Measurements from ENCODE around the gene ALDH4A1.

Gene ALDH4A1

DNA sequence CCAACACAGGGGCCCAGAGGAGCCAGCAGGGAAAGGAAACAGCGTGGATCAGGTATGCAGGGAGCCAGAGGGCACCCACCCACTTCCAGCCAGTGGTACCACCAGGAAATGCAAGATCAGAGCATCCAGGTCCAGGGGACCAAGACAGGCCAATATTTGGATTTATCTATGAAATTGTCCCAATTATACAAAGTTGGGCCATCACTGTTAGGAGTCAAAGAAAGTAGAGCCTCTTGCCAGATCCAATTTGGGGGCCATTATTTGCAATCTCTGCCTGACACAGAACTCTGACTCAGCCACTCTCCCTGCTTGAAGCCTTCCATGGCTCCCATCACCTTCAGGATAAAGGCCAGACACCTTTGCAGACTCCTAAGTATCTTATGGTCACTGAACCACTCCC, 21.8 kb downstream of the ALDH4A1 start:
- Histone ChIP-seq H3K36me3 (no peaks in the 10 kb centered on the region), H3K4me3 (ENCODE audit: low read depth, low read length) (no peak overlapping the region), H3K4me1 (0 out of 2 replicates have a peak, but pooled peaks cover 2% of the 10 kb centered on the region), H3K27me3 (no peaks in the 10 kb centered on the region), H3K9me3 (no peaks in the 10 kb centered on the region)
- no peak for DNase-seq
- TF ChIP-seq, protein P1, sequence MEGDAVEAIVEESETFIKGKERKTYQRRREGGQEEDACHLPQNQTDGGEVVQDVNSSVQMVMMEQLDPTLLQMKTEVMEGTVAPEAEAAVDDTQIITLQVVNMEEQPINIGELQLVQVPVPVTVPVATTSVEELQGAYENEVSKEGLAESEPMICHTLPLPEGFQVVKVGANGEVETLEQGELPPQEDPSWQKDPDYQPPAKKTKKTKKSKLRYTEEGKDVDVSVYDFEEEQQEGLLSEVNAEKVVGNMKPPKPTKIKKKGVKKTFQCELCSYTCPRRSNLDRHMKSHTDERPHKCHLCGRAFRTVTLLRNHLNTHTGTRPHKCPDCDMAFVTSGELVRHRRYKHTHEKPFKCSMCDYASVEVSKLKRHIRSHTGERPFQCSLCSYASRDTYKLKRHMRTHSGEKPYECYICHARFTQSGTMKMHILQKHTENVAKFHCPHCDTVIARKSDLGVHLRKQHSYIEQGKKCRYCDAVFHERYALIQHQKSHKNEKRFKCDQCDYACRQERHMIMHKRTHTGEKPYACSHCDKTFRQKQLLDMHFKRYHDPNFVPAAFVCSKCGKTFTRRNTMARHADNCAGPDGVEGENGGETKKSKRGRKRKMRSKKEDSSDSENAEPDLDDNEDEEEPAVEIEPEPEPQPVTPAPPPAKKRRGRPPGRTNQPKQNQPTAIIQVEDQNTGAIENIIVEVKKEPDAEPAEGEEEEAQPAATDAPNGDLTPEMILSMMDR (IDR thresholded peaks at IDR 0.05; ENCODE audit: low read depth, low read length): no peak

GRCh38 chr1:18879791-18880309, 22.5 kb downstream of the ALDH4A1 start:
- TF ChIP-seq, protein P1 (IDR thresholded peaks at IDR 0.05; ENCODE audit: low read depth, low read length): no peak
- Histone ChIP-seq H3K9me3 (no peaks in the 10 kb centered on the region), H3K4me3 (ENCODE audit: low read depth, low read length) (no peak overlapping the region), H3K36me3 (no peaks in the 10 kb centered on the region), H3K4me1 (0 out of 2 replicates have a peak, but pooled peaks cover 2% of the 10 kb centered on the region), H3K27me3 (no peaks in the 10 kb centered on the region)
- DNase-seq: peak; percentile 39

- Histone ChIP-seq H3K9me3 (no peaks in the 10 kb centered on the region), H3K27me3 (no peaks in the 10 kb centered on the region), H3K4me3 (ENCODE audit: low read depth, low read length) (no peak overlapping the region), H3K36me3 (no peaks in the 10 kb centered on the region), H3K4me1 (0 out of 2 replicates have a peak, but pooled peaks cover 2% of the 10 kb centered on the region)
- TF ChIP-seq, protein P1 (IDR thresholded peaks at IDR 0.05; ENCODE audit: low read depth, low read length): no peak
- DNase-seq: no peak
Observed at GRCh38 chr1:18879215-18879790, 23.1 kb downstream of the ALDH4A1 start.

DNA sequence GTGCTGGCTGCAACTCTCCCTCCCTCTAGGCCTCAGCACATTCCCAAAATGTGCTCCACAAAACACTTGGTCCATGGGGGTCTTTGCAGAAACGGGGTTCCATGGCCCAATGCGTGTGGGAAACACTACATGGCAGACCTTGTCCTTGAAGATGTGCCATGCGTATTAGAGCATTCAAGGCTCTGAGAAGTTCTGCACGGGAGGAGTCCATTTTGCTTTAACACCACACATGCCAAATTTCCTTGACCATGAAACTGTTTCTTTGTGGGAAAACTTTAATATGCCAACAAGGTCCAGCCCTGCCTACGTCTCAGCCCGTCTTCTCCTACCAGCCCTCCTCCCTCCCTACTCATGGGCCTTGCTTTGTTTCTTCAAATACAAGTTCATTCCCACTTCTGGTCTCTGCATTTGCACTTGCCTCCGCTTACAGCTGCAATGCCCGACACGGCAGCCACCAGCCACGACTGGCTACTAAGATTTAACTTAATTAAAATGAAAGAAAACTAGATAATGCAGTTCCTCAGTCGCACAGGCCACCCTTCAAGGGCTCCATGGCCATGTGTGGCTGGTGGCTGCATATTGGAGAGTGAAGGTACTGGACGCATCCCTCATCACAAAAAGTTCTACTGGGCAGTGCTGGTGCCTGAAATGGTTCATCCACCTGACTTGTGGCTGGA, 23.7 kb downstream of the ALDH4A1 start:
- Histone ChIP-seq H3K4me3 (ENCODE audit: low read depth, low read length) (no peak overlapping the region), H3K36me3 (no peaks in the 10 kb centered on the region), H3K27me3 (no peaks in the 10 kb centered on the region), H3K9me3 (no peaks in the 10 kb centered on the region), H3K4me1 (0 out of 2 replicates have a peak, but pooled peaks cover 2% of the 10 kb centered on the region)
- peak; percentile 36 for DNase-seq
- TF ChIP-seq, protein P1 (IDR thresholded peaks at IDR 0.05; ENCODE audit: low read depth, low read length): no peak

DNA sequence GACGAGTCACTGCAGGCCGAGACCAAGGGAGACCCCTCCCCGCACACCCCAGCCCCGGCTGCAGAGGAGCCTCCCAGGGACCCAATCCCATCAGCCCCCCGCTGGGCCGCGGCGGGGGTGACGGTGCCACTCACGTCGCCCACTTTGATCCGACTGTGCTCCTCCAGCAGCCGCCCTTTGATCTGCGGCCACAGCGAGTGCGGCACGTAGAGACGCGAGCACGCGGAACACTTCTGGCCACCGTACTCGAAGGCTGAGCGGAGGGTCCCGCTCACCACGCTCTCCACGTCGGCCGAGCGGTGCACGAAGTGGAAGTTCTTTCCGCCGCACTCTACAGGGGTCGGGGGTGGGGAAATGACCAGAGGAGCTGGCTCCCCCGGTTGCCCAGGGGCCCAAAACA, 25.1 kb downstream of the ALDH4A1 start:
- Histone ChIP-seq H3K4me3 (ENCODE audit: low read depth, low read length) (no peak overlapping the region), H3K4me1 (0 out of 2 replicates have a peak, but pooled peaks cover 2% of the 10 kb centered on the region), H3K36me3 (no peaks in the 10 kb centered on the region), H3K27me3 (no peaks in the 10 kb centered on the region), H3K9me3 (no peaks in the 10 kb centered on the region)
- DNase-seq: no peak
- TF ChIP-seq, protein P1 (IDR thresholded peaks at IDR 0.05; ENCODE audit: low read depth, low read length): no peak

- TF ChIP-seq, protein P1 (IDR thresholded peaks at IDR 0.05; ENCODE audit: low read depth, low read length): no peak
- no peaks in the 10 kb centered on the region for H3K27me3 ChIP-seq
- no peaks in the 10 kb centered on the region for H3K9me3 ChIP-seq
- no peak for DNase-seq
- no peak overlapping the region for H3K4me3 ChIP-seq (ENCODE audit: low read depth, low read length)
- 0 out of 2 replicates have a peak, but pooled peaks cover 2% of the 10 kb centered on the region for H3K4me1 ChIP-seq
- no peaks in the 10 kb centered on the region for H3K36me3 ChIP-seq
Observed at GRCh38 chr1:18876210-18876609, 26.1 kb downstream of the ALDH4A1 start.

All from BE2C (cell line).